GM19372 (cell line): ENCODE results near the gene GGN.
"Not testable (repeated sequence)": the region's sequence is repeated elsewhere in the genome, so short reads cannot be mapped to it uniquely, and the experiment has no call there.

Experiments used
- ATAC-seq: cut with Tn5 transposase; IDR thresholded peaks from one replicate; pipeline ENCODE4 v1.9.1; 2021; ENCODE audit warnings: mild to moderate bottlenecking, low read depth, moderate library complexity; ENCODE audit not compliant: unreplicated experiment

Gene GGN

GRCh38 chr19:38387550-38388348, at the start of gene GGN:
GGN (minus strand) TSS chr19:38388034; CDS start chr19:38387261, 773 bp downstream.
- ATAC-seq = peak; percentile 47

- no peak for ATAC-seq
Observed at GRCh38 chr19:38437295-38437694, 49.5 kb upstream of the GGN start.

GRCh38 chr19:38434549-38435051, 46.8 kb upstream of the GGN start:
- no peak for ATAC-seq

- no peak for ATAC-seq
Observed at GRCh38 chr19:38433268-38433733, 45.5 kb upstream of the GGN start, which contains the start of gene RYR1. RYR1 (plus strand) TSS chr19:38433691; CDS start chr19:38433830, 139 bp downstream.

GRCh38 chr19:38430931-38431330, 43.1 kb upstream of the GGN start:
- no peak for ATAC-seq

- no peak for ATAC-seq
Observed at GRCh38 chr19:38429811-38430156, 42.0 kb upstream of the GGN start.

GRCh38 chr19:38429055-38429810, 41.4 kb upstream of the GGN start:
- ATAC-seq = no peak

- ATAC-seq = not testable (repeated sequence)
Observed at GRCh38 chr19:38427035-38427677, 39.3 kb upstream of the GGN start.

GRCh38 chr19:38425810-38426466, 38.1 kb upstream of the GGN start, which contains the start of gene RASGRP4:
RASGRP4 (minus strand) TSS chr19:38426219; CDS start chr19:38426091, 128 bp downstream.
- ATAC-seq = no peak

- ATAC-seq = no peak
Observed at GRCh38 chr19:38425222-38425809, 37.5 kb upstream of the GGN start.

GRCh38 chr19:38424272-38424671, 36.4 kb upstream of the GGN start:
- ATAC-seq = no peak

- no peak for ATAC-seq
Observed at GRCh38 chr19:38422438-38422837, 34.6 kb upstream of the GGN start.

- no peak for ATAC-seq
Observed at GRCh38 chr19:38421856-38422255, 34.0 kb upstream of the GGN start.

- no peak for ATAC-seq
Observed at GRCh38 chr19:38420935-38421334, 33.1 kb upstream of the GGN start.

GRCh38 chr19:38417544-38418506, 30.0 kb upstream of the GGN start:
- no peak for ATAC-seq

GRCh38 chr19:38417146-38417543, 29.3 kb upstream of the GGN start:
- ATAC-seq = no peak

- ATAC-seq = no peak
Observed at GRCh38 chr19:38413416-38413815, 25.6 kb upstream of the GGN start.

- no peak for ATAC-seq
Observed at GRCh38 chr19:38412961-38413360, 25.1 kb upstream of the GGN start.

- ATAC-seq = no peak
Observed at GRCh38 chr19:38412491-38412890, 24.7 kb upstream of the GGN start.
